ENCODE measurements around the gene INSL3.

INSL3 gene

DNA sequence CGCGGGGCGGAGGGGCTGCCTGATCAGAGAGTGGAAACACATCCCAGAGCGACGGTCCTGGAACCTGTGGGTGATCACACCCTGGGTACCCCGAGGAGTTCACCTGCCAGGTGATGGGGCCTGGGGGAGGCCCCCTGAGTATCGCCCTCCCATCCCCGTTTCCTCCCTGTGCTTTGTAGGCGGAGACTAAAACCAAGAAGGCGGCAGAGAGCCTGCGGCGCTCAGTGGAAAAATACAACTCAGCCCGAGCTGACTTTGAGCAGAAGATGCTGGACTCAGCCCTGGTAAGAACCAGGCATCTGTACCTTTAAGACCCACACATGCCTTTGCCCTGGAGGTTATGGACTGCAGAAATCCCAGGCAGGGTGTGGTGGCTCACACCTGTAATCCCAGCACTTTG lies 50.7 kb downstream of the INSL3 start:
- no peak overlapping the region for H2AFZ ChIP-seq
- H3K4me3 ChIP-seq (ENCODE audit: low read depth, low read length) = no peak overlapping the region
- H3K4me1 ChIP-seq = no peaks in the 10 kb centered on the region
- no peak overlapping the region for H3K9ac ChIP-seq
- no peaks in the 10 kb centered on the region for H3K9me3 ChIP-seq (ENCODE audit: control insufficient read depth, low read length)
- no peak overlapping the region for H3K4me2 ChIP-seq (ENCODE audit: low read length)
- H3K79me2 ChIP-seq = no peaks in the 10 kb centered on the region
- H3K36me3 ChIP-seq (ENCODE audit: control insufficient read depth, insufficient read depth, low read length) = no peaks in the 10 kb centered on the region
- H3K27me3 ChIP-seq (ENCODE audit: control insufficient read depth, insufficient read depth, low read length) = no peaks in the 10 kb centered on the region
- TF ChIP-seq, protein P1, sequence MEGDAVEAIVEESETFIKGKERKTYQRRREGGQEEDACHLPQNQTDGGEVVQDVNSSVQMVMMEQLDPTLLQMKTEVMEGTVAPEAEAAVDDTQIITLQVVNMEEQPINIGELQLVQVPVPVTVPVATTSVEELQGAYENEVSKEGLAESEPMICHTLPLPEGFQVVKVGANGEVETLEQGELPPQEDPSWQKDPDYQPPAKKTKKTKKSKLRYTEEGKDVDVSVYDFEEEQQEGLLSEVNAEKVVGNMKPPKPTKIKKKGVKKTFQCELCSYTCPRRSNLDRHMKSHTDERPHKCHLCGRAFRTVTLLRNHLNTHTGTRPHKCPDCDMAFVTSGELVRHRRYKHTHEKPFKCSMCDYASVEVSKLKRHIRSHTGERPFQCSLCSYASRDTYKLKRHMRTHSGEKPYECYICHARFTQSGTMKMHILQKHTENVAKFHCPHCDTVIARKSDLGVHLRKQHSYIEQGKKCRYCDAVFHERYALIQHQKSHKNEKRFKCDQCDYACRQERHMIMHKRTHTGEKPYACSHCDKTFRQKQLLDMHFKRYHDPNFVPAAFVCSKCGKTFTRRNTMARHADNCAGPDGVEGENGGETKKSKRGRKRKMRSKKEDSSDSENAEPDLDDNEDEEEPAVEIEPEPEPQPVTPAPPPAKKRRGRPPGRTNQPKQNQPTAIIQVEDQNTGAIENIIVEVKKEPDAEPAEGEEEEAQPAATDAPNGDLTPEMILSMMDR (IDR thresholded peaks at IDR 0.05) = no peak
- no peak overlapping the region for H3K27ac ChIP-seq

DNA sequence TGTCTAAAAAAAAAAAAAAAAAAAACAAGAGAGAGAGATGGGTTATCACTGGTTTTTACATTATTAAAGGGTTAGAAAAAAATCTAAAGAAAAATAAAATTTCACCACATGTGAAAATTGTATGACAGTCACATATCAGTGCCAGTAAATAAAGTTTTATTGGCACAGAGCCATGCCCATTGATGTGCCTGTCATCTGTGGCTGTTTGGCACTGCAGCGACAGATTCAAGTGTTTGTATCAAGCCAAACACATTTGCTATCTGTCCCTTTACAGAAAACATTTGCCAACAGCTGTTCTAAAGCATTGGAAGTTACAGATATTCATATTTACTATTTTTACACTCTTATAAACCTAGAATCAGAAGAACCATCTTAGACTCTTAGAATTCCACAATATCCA lies 53.8 kb downstream of the INSL3 start:
- Histone ChIP-seq H3K36me3 (ENCODE audit: control insufficient read depth, insufficient read depth, low read length) (no peaks in the 10 kb centered on the region), H3K27me3 (ENCODE audit: control insufficient read depth, insufficient read depth, low read length) (no peaks in the 10 kb centered on the region), H3K9ac (no peak overlapping the region), H3K79me2 (no peaks in the 10 kb centered on the region), H3K4me1 (no peaks in the 10 kb centered on the region), H3K4me3 (ENCODE audit: low read depth, low read length) (no peak overlapping the region), H3K9me3 (ENCODE audit: control insufficient read depth, low read length) (no peaks in the 10 kb centered on the region), H3K4me2 (ENCODE audit: low read length) (no peak overlapping the region), H2AFZ (no peak overlapping the region), H3K27ac (no peak overlapping the region)
- TF ChIP-seq, protein P1 (IDR thresholded peaks at IDR 0.05) = no peak

DNA sequence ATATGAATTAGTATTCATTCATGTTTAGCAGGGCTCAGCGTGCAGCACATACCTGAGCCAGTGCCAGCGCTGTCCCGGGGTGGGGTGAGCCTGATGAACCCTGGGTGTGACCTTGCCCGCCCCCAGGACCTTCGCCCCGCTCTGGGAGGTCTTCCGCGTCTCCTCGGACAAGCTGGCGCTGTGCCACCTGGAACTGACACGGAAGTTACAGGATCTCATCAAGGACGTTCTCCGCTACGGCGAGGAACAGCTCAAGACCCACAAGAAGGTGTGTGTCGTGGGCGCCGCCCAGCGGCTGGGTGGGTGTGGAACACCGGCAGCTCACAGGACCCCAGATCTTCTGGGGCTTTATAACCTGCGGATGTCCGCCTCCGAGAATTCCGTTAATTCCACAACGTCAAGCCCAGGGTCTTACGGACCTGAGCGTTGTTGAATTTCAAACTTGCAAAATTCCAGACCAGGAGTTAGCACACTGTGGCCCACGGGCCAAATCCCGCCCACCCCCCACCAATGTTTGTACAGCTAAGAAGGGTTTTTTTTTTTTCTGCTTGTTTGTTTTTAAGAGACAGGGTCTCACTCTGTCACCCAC lies 54.7 kb downstream of the INSL3 start:
- no peaks in the 10 kb centered on the region for H3K4me1 ChIP-seq
- H3K4me2 ChIP-seq (ENCODE audit: low read length) = peak overlapping the region; percentile 55
- no peaks in the 10 kb centered on the region for H3K36me3 ChIP-seq (ENCODE audit: control insufficient read depth, insufficient read depth, low read length)
- H3K9me3 ChIP-seq (ENCODE audit: control insufficient read depth, low read length) = no peaks in the 10 kb centered on the region
- peak overlapping the region; percentile 76 for H2AFZ ChIP-seq
- no peaks in the 10 kb centered on the region for H3K79me2 ChIP-seq
- no peaks in the 10 kb centered on the region for H3K27me3 ChIP-seq (ENCODE audit: control insufficient read depth, insufficient read depth, low read length)
- TF ChIP-seq, protein P1 (IDR thresholded peaks at IDR 0.05) = peak; percentile 88
- H3K4me3 ChIP-seq (ENCODE audit: low read depth, low read length) = no peak overlapping the region
- no peak overlapping the region for H3K9ac ChIP-seq
- H3K27ac ChIP-seq = no peak overlapping the region

All from parathyroid adenoma (tissue), 2 donors.